Caco-2 (cell line): ENCODE data around the gene COL21A1. TPM values are rescaled to one million over a fixed set of nuclear protein-coding genes. Genes with fewer than 3 reads are reported as not detected.
A peak's percentile ranks its signal among the peaks of the same experiment; 100 is the strongest.

Experiments used
- BruUV-seq: library from RNA; stranded (reverse); fragments of 400-500 nt; replicated peaks from 2 replicates; lab custom pipeline; 2021; lab: Mats Ljungman, UMichigan
- CTCF ChIA-PET: fragments of 300-600 bp; sonication (Branson Sonifier 250); formaldehyde crosslinking; loops from one replicate; lab custom pipeline; 2022; ENCODE audit warnings: antibody characterized with exemption; lab: Charles Lee
- POLR2A ChIA-PET: fragments of 300-600 bp; sonication (Branson Sonifier 250); formaldehyde crosslinking; loops from one replicate; lab custom pipeline; 2022; ENCODE audit warnings: antibody characterized with exemption; lab: Charles Lee
- DNase-seq, 2 experiments: peaks; one replicate each; pipeline versions ENCODE4 v3.0.0 to v3.0.0-alpha.2; 2020 to 2022
- H3K27me3 ChIP-seq: replicated peaks from 2 replicates; pipeline ENCODE4 v1.6.0; 2011; ENCODE audit warnings: low read length; ENCODE audit not compliant: control insufficient read depth, insufficient read depth
- H3K36me3 ChIP-seq: 2 replicates; pipeline ENCODE4 v1.5.1; 2011; ENCODE audit warnings: low read length; ENCODE audit not compliant: control insufficient read depth, insufficient read depth
- H3K4me1 ChIP-seq: fragments of 250-450 bp; sonication (Bioruptor Pico); 2 replicates; pipeline ENCODE4 v1.5.1; 2020; ENCODE audit warnings: mild to moderate bottlenecking
- H3K4me3 ChIP-seq: 2 replicates; pipeline ENCODE4 v1.5.1; 2011; ENCODE audit warnings: low read depth, mild to moderate bottlenecking, control low read depth, low read length
- H3K9me3 ChIP-seq: fragments of 250-450 bp; sonication (Bioruptor Pico); 2 replicates; pipeline ENCODE4 v1.5.1; 2020; ENCODE audit warnings: mild to moderate bottlenecking, moderate library complexity
- H3K27ac Mint-ChIP-seq: one replicate; pipeline ENCODE4 v1.8.0; 2022; ENCODE audit warnings: mixed read lengths; ENCODE audit not compliant: unreplicated experiment
- H3K27me3 Mint-ChIP-seq: one replicate; pipeline ENCODE4 v1.8.0; 2022; ENCODE audit warnings: mixed read lengths; ENCODE audit not compliant: insufficient read depth, unreplicated experiment
- H3K36me3 Mint-ChIP-seq: one replicate; pipeline ENCODE4 v1.8.0; 2022; ENCODE audit warnings: mild to moderate bottlenecking, mixed read lengths; ENCODE audit not compliant: insufficient read depth, unreplicated experiment
- H3K4me1 Mint-ChIP-seq: one replicate; pipeline ENCODE4 v1.8.0; 2022; ENCODE audit warnings: low read depth, mixed read lengths; ENCODE audit not compliant: unreplicated experiment
- H3K4me3 Mint-ChIP-seq: one replicate; pipeline ENCODE4 v1.8.0; 2022; ENCODE audit warnings: mild to moderate bottlenecking, moderate library complexity, mixed read lengths; ENCODE audit not compliant: unreplicated experiment
- H3K9me3 Mint-ChIP-seq: one replicate; pipeline ENCODE4 v1.8.0; 2022; ENCODE audit warnings: mixed read lengths; ENCODE audit not compliant: unreplicated experiment
- intact Hi-C: fragments of 100-400 bp; cut with micrococcal nuclease; formaldehyde crosslinking; loops from one replicate; pipeline ENCODE4 v1.10.0; 2022; ENCODE audit not compliant: unreplicated experiment
- total RNA-seq: library from RNA; stranded (reverse); gene quantifications from 2 replicates; pipeline ENCODE4 v1.2.3, GENCODE V29; 2022
- TF ChIP-seq, protein P1 (sequence below), 2 experiments: fragments of 200-600 bp in 1 of 2; IDR thresholded peaks; 1 replicate in 1 of 2; 2 replicates in 1 of 2; pipeline versions ENCODE4 v1.5.1 to v1.8.0; 2011 to 2022; ENCODE audit warnings: antibody characterized with exemption in 1 of 2, control low read depth in 1 of 2, inconsistent platforms in 1 of 2, low read depth in 1 of 2, low read length in 1 of 2, mild to moderate bottlenecking in 1 of 2, moderate library complexity in 1 of 2; ENCODE audit not compliant: insufficient read depth in 1 of 2, severe bottlenecking in 1 of 2, unreplicated experiment in 1 of 2

The COL21A1 gene
- total RNA-seq, 1 experiment from 2014 or later, result 1.3 TPM

GRCh38 chr6:56222499-56222898 lies 24.9 kb downstream of the COL21A1 start:
- no peak overlapping the region for H3K4me3 ChIP-seq
- Mint-ChIP-seq H3K4me1 (no peaks in the 10 kb centered on the region), H3K4me3 (no peak overlapping the region), H3K36me3 (no peaks in the 10 kb centered on the region), H3K27me3 (peaks cover 5% of the 10 kb centered on the region), H3K27ac (no peak overlapping the region), H3K9me3 (no peaks in the 10 kb centered on the region)
- H3K9me3 ChIP-seq, result no peaks in the 10 kb centered on the region
- H3K36me3 ChIP-seq, result no peaks in the 10 kb centered on the region
- ChIA-PET POLR2A (no interaction called here), CTCF (no interaction called here)
- TF ChIP-seq, protein P1, sequence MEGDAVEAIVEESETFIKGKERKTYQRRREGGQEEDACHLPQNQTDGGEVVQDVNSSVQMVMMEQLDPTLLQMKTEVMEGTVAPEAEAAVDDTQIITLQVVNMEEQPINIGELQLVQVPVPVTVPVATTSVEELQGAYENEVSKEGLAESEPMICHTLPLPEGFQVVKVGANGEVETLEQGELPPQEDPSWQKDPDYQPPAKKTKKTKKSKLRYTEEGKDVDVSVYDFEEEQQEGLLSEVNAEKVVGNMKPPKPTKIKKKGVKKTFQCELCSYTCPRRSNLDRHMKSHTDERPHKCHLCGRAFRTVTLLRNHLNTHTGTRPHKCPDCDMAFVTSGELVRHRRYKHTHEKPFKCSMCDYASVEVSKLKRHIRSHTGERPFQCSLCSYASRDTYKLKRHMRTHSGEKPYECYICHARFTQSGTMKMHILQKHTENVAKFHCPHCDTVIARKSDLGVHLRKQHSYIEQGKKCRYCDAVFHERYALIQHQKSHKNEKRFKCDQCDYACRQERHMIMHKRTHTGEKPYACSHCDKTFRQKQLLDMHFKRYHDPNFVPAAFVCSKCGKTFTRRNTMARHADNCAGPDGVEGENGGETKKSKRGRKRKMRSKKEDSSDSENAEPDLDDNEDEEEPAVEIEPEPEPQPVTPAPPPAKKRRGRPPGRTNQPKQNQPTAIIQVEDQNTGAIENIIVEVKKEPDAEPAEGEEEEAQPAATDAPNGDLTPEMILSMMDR (IDR thresholded peaks at IDR 0.05; ENCODE audit: insufficient read depth in 1 of 2, low read depth in 1 of 2, low read length in 1 of 2, severe bottlenecking in 1 of 2, unreplicated experiment in 1 of 2), result no peak
- no peak for DNase-seq
- no peaks in the 10 kb centered on the region for H3K4me1 ChIP-seq
- intact Hi-C loops, result loop anchor here (10.0 kb wide), 1 partner anchor 62 kb away; no protein-coding TSS in a partner anchor
- H3K27me3 ChIP-seq, result no peaks in the 10 kb centered on the region
- no TSS peak for BruUV-seq

DNA sequence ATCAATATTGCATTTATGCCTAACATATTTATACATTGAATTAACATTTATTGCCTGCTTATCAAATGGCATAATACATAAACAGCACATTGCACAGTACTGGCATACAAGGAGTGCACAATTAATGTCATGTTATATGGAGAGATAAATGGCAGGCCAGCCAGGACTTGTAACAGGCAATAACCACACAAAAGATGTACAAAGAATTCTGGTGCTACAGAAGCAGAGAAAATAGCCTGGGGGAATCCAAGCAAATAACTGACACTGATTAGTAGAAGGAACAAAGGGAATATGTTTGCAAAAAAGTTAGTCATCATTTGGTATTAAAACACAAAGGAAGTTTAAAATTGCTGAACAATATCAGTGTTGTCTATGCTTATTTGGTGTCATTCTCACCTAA lies 27.3 kb downstream of the COL21A1 start:
- ChIA-PET CTCF (no interaction called here), POLR2A (no interaction called here)
- no peaks in the 10 kb centered on the region for H3K4me1 ChIP-seq
- no peak overlapping the region for H3K27ac Mint-ChIP-seq
- TF ChIP-seq, protein P1 (IDR thresholded peaks at IDR 0.05; ENCODE audit: insufficient read depth in 1 of 2, low read depth in 1 of 2, low read length in 1 of 2, severe bottlenecking in 1 of 2, unreplicated experiment in 1 of 2), result no peak
- no peaks in the 10 kb centered on the region for H3K9me3 Mint-ChIP-seq
- BruUV-seq, result no TSS peak
- H3K27me3 Mint-ChIP-seq, result peaks cover 4% of the 10 kb centered on the region
- no peak overlapping the region for H3K4me3 ChIP-seq
- intact Hi-C loops, result loop anchor here (10.0 kb wide), 1 partner anchor 65 kb away; no protein-coding TSS in a partner anchor
- no peaks in the 10 kb centered on the region for H3K27me3 ChIP-seq
- H3K36me3 Mint-ChIP-seq, result no peaks in the 10 kb centered on the region
- DNase-seq, result peak in 1 of 2 experiments; percentile 15
- H3K9me3 ChIP-seq, result no peaks in the 10 kb centered on the region
- H3K4me3 Mint-ChIP-seq, result no peak overlapping the region
- no peaks in the 10 kb centered on the region for H3K4me1 Mint-ChIP-seq
- no peaks in the 10 kb centered on the region for H3K36me3 ChIP-seq

GRCh38 chr6:56214703-56215101 lies 32.7 kb downstream of the COL21A1 start:
- Mint-ChIP-seq H3K27me3 (no peaks in the 10 kb centered on the region), H3K4me3 (no peak overlapping the region), H3K36me3 (no peaks in the 10 kb centered on the region), H3K9me3 (no peaks in the 10 kb centered on the region), H3K4me1 (no peaks in the 10 kb centered on the region), H3K27ac (no peak overlapping the region)
- intact Hi-C loops, result loop anchor here (10.0 kb wide), 1 partner anchor 190 kb away; no protein-coding TSS in a partner anchor
- TF ChIP-seq, protein P1 (IDR thresholded peaks at IDR 0.05; ENCODE audit: insufficient read depth in 1 of 2, low read depth in 1 of 2, low read length in 1 of 2, severe bottlenecking in 1 of 2, unreplicated experiment in 1 of 2), result no peak
- Histone ChIP-seq H3K36me3 (no peaks in the 10 kb centered on the region), H3K27me3 (no peaks in the 10 kb centered on the region), H3K4me3 (no peak overlapping the region), H3K4me1 (no peaks in the 10 kb centered on the region), H3K9me3 (no peaks in the 10 kb centered on the region)
- CTCF ChIA-PET, result no interaction called here
- no TSS peak for BruUV-seq
- POLR2A ChIA-PET, result no interaction called here
- no peak for DNase-seq
